ENCODE data around the gene CYLC1.

DNA sequence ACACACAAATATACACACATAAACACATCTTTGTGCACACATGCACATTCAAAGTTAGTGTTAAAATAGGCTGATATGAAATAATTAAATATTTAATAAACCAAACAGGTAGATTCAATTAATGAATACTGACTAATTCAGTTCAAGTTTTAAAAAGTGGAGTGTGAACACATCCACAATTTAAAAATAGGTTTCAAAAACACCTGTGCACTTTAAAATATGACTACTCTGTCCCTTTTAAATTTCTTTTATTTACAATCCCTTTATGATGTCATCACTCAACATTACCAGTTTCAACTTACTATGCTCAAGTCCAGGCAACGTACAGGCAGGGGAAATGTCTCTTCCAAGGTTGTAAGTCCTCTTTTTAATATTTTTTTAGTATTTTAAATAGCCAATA lies at the start of gene CYLC1:
- no peak for TF ChIP-seq CTCF (conservative IDR thresholded peaks at IDR 0.05; ENCODE audit: low read length)
- TF ChIP-seq EZH2phosphoT487 (IDR thresholded peaks at IDR 0.05; ENCODE audit: borderline replicate concordance, low read depth, low read length): no peak

Measured in OCI-LY7 (cell line).